Lower leg skin (tissue), 3 donors: ENCODE measurements around the gene TMEM82.

Experiments
- POLR2A ChIP-seq, 2 donors: fragments of 450-650 bp; IDR thresholded peaks; one replicate each; pipeline ENCODE4 v1.6.1; 2016 to 2017; ENCODE audit warnings: antibody characterized with exemption in 2 of 2, mild to moderate bottlenecking in 1 of 2, moderate library complexity in 1 of 2
- TF ChIP-seq, protein P1 (sequence below), 3 donors: fragments of 450-650 bp; IDR thresholded peaks; one replicate each; pipeline ENCODE4 v1.5.1; 2016; ENCODE audit warnings: antibody characterized with exemption in 3 of 3, mild to moderate bottlenecking in 3 of 3, moderate library complexity in 2 of 3

DNA sequence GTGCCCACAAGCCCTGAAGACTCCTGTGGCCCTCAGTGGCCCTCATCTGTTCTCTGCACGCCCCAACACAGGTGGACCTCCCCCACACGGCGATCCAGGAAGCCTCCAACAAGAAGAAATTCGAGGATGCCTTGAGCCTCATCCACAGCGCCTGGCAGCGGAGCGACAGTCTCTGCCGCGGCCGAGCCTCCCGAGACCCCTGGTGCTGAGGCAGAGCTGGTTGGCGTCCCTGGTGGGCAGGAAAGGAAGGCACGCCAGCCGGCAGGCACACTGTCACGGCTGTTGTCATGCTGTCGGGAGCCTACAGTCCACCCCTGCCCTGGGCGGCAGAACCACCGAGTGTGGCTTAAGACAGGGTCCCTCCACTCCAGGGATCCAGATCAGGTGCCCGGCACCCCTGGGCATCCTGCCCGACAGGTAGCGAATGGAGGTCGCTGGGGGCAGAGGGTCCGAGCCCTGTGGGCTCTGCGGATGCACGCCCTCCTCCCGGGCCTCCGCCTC is 8.5 kb upstream of the TMEM82 start:
- TF ChIP-seq, protein P1, sequence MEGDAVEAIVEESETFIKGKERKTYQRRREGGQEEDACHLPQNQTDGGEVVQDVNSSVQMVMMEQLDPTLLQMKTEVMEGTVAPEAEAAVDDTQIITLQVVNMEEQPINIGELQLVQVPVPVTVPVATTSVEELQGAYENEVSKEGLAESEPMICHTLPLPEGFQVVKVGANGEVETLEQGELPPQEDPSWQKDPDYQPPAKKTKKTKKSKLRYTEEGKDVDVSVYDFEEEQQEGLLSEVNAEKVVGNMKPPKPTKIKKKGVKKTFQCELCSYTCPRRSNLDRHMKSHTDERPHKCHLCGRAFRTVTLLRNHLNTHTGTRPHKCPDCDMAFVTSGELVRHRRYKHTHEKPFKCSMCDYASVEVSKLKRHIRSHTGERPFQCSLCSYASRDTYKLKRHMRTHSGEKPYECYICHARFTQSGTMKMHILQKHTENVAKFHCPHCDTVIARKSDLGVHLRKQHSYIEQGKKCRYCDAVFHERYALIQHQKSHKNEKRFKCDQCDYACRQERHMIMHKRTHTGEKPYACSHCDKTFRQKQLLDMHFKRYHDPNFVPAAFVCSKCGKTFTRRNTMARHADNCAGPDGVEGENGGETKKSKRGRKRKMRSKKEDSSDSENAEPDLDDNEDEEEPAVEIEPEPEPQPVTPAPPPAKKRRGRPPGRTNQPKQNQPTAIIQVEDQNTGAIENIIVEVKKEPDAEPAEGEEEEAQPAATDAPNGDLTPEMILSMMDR (IDR thresholded peaks at IDR 0.05), result no peak
- no peak for TF ChIP-seq POLR2A (IDR thresholded peaks at IDR 0.05)
